Fibroblast of mammary gland (primary cell): ENCODE data around the gene ASCC3.

ENCODE experiments used
- DNase-seq: peaks from one replicate; pipeline ENCODE4 v3.0.0-alpha.2; 2010; ENCODE audit warnings: low read depth
- H3K4me3 ChIP-seq: 2 replicates; pipeline ENCODE4 v1.5.1; 2011; ENCODE audit warnings: low read depth, mild to moderate bottlenecking, low read length, moderate library complexity; ENCODE audit not compliant: control insufficient read depth
- CTCF ChIP-seq: conservative IDR thresholded peaks from 2 replicates; pipeline ENCODE4 v1.5.1; 2011; ENCODE audit warnings: low read depth, low read length, inconsistent platforms; ENCODE audit not compliant: control insufficient read depth, insufficient read depth

The ASCC3 gene

GRCh38 chr6:100721256-100721655, 159.9 kb downstream of the ASCC3 start:
- no peak overlapping the region for H3K4me3 ChIP-seq
- DNase-seq = peak; percentile 12
- TF ChIP-seq CTCF = no peak

GRCh38 chr6:100719883-100720682, 161.0 kb downstream of the ASCC3 start:
- peak; percentile 60 for DNase-seq
- peak; percentile 50 for TF ChIP-seq CTCF
- no peak overlapping the region for H3K4me3 ChIP-seq

GRCh38 chr6:100712997-100713396, 168.1 kb downstream of the ASCC3 start:
- TF ChIP-seq CTCF = no peak
- no peak overlapping the region for H3K4me3 ChIP-seq
- no peak for DNase-seq

- DNase-seq = no peak
- TF ChIP-seq CTCF = no peak
- H3K4me3 ChIP-seq = no peak overlapping the region
Measured at GRCh38 chr6:100706491-100706890, 174.6 kb downstream of the ASCC3 start.

- no peak for DNase-seq
- no peak for TF ChIP-seq CTCF
- H3K4me3 ChIP-seq = no peak overlapping the region
Measured at GRCh38 chr6:100704961-100705360, 176.2 kb downstream of the ASCC3 start.

- DNase-seq = peak; percentile 71
- H3K4me3 ChIP-seq = no peak overlapping the region
- TF ChIP-seq CTCF = no peak
Measured at GRCh38 chr6:100701728-100702127, 179.4 kb downstream of the ASCC3 start.

- TF ChIP-seq CTCF = no peak
- DNase-seq = no peak
- H3K4me3 ChIP-seq = no peak overlapping the region
Measured at GRCh38 chr6:100700009-100700408, 181.1 kb downstream of the ASCC3 start.
